Medulla oblongata (tissue), 1 donor: ENCODE measurements around the gene GNPDA1.

Experiments used
- DNase-seq: peaks from one replicate; pipeline ENCODE4 v3.0.0-alpha.2; 2015; ENCODE audit errors: extremely low spot score

The GNPDA1 gene

DNA sequence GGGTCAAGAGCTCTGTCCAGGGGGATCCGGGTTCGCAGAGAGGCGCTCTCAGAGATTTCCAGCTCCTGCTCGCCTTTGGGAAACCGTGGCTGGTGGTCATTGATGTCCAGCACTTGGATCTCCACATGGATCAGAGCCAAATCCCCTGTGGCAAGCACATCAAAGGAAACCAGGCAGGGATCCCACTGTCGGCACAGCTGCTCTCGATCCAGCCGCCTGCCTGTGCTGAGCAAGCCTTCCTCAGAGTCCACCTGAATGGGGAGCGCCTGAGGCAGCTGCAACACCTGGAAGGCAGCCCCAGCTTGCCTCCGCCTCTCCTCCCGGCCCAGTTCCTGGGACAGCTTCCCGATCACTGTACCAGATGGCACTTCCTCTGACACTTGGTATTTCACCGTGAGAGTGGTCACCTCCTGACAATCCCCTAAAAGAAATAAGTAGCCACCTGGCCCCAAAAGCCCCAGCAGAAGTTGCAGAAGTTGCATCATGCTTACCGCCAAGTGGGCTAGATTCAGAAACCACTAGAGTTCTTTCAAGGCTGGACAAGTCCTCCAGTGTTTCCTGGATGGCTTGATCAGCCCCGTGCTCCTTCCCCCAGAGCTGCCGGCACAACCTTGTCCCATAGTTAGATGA, 55.3 kb downstream of the GNPDA1 start:
- DNase-seq, result no peak

GRCh38 chr5:141954194-141954593, 58.6 kb downstream of the GNPDA1 start:
- peak; percentile 64 for DNase-seq

DNA sequence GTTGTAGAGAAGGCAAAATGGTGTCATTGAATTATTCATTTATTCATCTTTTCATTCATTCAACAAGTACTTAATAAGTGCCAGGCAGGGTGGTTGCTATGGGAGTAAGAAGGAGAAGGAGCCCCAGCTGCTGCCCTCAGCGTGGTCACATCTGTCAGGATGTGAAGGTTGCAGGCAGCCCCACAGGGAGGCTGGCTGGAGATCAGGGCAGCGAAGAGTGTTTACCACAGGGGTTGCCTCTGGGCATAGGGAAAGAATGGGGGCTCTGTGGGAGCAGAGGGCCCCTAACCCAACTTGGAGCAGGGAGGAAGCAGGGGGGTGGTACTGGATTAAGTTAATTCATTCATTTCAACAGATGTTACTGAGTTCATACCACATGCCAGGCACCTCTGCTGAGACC, 60.8 kb downstream of the GNPDA1 start:
- DNase-seq, result no peak

DNA sequence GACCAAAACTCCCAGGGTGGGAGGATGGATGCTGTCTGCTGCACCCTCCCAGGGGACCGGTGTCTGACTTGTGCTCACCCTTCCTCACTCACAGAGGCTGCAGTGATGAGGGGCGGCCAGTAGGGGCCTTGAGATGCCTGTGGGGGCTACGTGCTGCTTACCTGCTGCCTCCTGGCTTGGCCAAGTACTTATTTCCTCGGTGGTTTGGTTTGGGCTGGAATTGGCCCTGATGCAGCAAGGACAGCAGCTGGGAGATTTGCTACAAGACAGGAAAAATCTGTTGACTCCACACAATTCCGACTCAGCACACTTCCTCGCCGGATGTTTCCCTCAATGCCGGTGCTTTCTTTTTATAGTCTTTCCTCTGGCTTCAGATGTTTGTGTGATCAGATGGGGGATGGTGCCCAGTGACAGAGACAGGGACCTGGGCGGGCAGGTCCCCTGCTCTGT, 61.5 kb downstream of the GNPDA1 start:
- no peak for DNase-seq
